K562 (cell line): ENCODE results near the gene PRSS8. TPM values are rescaled to one million over a fixed set of nuclear protein-coding genes. Genes with fewer than 3 reads are reported as not detected.
A peak's percentile ranks its signal among the peaks of the same experiment; 100 is the strongest.

Experiments
- CTBP1 ChIP-seq: fragments of 450-650 bp; IDR thresholded peaks from 2 replicates; pipeline ENCODE4 v1.6.1; 2016; ENCODE audit warnings: borderline replicate concordance
- EGR1 ChIP-seq: fragments of 450-650 bp; conservative IDR thresholded peaks from 2 replicates; pipeline ENCODE4 v1.6.1; 2017; ENCODE audit warnings: mild to moderate bottlenecking
- NR3C1 ChIP-seq: sonication (generic); formaldehyde crosslinking; IDR thresholded peaks from 2 replicates; pipeline ENCODE4 v1.8.1; 2022; ENCODE audit warnings: missing genetic modification reagents
- SMARCC2 ChIP-seq: fragments of 450-650 bp; IDR thresholded peaks from 2 replicates; pipeline ENCODE4 v1.6.1; 2017; ENCODE audit warnings: antibody characterized with exemption, moderate library complexity, mild to moderate bottlenecking, low read depth
- YY1 ChIP-seq, 3 experiments: IDR thresholded peaks; 2 replicates each; pipeline ENCODE4 v1.6.1; 2011; ENCODE audit warnings: low read length in 2 of 3, mild to moderate bottlenecking in 2 of 3, moderate library complexity in 2 of 3, borderline replicate concordance in 1 of 3, control low read depth in 1 of 3, low read depth in 1 of 3; ENCODE audit not compliant: insufficient read depth in 3 of 3, insufficient replicate concordance in 2 of 3, control insufficient read depth in 1 of 3, insufficient read length in 1 of 3; ENCODE audit errors: extremely low read depth in 1 of 3
- polyA plus RNA-seq, 8 experiments: library from polyadenylated mRNA; depleted of rRNA in 4 of 8; stranded (reverse) in 5 of 8; unstranded in 3 of 8; fragments of >200 nt; fragmentation: Nextera tagmentation in 2 of 8; fragmentation: Illumina TruSeq in 1 of 8; extraction: Ambion mirVana in 2 of 8; extraction: Trizol in 1 of 8; gene quantifications; 2 replicates each; pipeline versions ENCODE4 v1.2.1 to v1.2.3, GENCODE V29; 2011 to 2014; ENCODE audit warnings: inconsistent platforms in 1 of 8, missing spikeins in 1 of 8
- total RNA-seq, 7 experiments: library from RNA; depleted of rRNA in 6 of 7; stranded (reverse); fragments of >200 nt in 6 of 7; fragmentation: Illumina TruSeq in 2 of 7; extraction: Trizol in 2 of 7; gene quantifications; 2 replicates each; pipeline versions ENCODE4 v1.2.1 to v1.2.3, GENCODE V29; 2011 to 2021; ENCODE audit warnings: low replicate concordance in 1 of 7
- TF ChIP-seq, protein P1 (sequence below), 2 experiments: fragments of 450-650 bp; formaldehyde crosslinking in 1 of 2; IDR thresholded peaks; 2 replicates each; pipeline versions ENCODE4 v1.4.0 to v1.6.1; 2014 to 2020; ENCODE audit warnings: mild to moderate bottlenecking in 2 of 2, borderline replicate concordance in 1 of 2, low read depth in 1 of 2
- TF ChIP-seq, protein P2 (sequence below): fragments of 450-650 bp; IDR thresholded peaks from 2 replicates; pipeline ENCODE4 v1.6.1; 2016; ENCODE audit warnings: antibody characterized with exemption
- TF ChIP-seq, protein P3 (sequence below): fragments of 450-650 bp; IDR thresholded peaks from 2 replicates; pipeline ENCODE4 v1.6.1; 2018; ENCODE audit not compliant: partially characterized antibody
- TF ChIP-seq, protein P4 (sequence below): fragments of 200-800 bp; sonication (Bioruptor generic); IDR thresholded peaks from 2 replicates; pipeline ENCODE4 v1.6.1; 2017; ENCODE audit warnings: missing genetic modification characterization, missing compliant biosample characterization

Gene PRSS8
- total and polyA plus RNA-seq, 9 of the 15 experiments (the other 6 are each of a cell fraction or from before 2014, with no cell fraction given), result 0.25 to 3.9 (median 1.3) TPM; not detected in 1

DNA sequence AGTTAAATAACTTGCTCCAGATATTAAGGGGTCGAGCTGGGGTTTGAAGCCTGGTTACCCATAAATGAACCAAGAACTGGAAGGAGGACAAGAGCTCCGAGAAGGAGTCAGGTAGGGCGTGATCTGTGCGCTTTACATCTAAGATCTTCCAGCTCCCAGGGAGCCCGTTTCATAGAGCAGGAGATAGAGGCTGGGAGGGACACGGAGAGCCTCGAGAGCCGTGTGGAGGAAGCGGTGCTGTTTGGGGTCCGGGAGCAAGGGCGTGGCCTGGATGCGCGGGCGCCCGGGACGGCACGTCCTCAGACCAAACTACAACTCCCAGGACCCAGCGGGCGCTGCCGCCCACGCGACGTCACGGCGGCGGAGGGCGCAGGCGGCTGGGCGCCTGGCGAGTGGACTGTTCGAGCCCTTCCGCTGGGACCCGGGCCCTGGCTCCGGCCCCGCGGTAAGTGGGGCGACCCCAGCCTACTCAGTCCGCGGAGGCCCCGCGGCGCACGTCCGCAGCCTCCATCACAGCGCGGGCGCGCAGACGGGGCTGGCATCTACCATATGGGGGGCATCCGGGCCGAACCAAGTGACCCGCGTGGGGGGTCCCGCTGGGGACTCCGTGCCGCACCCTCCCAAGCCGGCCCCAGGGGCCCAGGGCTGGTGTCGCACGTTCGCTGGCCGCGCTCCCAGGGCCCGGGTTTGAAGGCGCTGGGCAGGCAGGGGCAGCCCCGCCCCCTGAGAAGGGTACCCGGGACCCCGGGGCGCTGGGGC, 27.3 kb downstream of the PRSS8 start, which contains the start of gene BCKDK (continued):
- TF ChIP-seq YY1 (IDR thresholded peaks at IDR 0.05; ENCODE audit: borderline replicate concordance in 1 of 3, control insufficient read depth in 1 of 3, extremely low read depth in 1 of 3, insufficient read depth in 3 of 3, insufficient read length in 1 of 3, insufficient replicate concordance in 2 of 3, low read depth in 1 of 3, low read length in 2 of 3) (peak in 2 of 3 experiments; percentile 55 to 63), SMARCC2 (no peak), EGR1 (peak; percentile 98), CTBP1 (peak; percentile 86), NR3C1 (CRISPR knock-in tag) (no peak)
- TF ChIP-seq, protein P1, sequence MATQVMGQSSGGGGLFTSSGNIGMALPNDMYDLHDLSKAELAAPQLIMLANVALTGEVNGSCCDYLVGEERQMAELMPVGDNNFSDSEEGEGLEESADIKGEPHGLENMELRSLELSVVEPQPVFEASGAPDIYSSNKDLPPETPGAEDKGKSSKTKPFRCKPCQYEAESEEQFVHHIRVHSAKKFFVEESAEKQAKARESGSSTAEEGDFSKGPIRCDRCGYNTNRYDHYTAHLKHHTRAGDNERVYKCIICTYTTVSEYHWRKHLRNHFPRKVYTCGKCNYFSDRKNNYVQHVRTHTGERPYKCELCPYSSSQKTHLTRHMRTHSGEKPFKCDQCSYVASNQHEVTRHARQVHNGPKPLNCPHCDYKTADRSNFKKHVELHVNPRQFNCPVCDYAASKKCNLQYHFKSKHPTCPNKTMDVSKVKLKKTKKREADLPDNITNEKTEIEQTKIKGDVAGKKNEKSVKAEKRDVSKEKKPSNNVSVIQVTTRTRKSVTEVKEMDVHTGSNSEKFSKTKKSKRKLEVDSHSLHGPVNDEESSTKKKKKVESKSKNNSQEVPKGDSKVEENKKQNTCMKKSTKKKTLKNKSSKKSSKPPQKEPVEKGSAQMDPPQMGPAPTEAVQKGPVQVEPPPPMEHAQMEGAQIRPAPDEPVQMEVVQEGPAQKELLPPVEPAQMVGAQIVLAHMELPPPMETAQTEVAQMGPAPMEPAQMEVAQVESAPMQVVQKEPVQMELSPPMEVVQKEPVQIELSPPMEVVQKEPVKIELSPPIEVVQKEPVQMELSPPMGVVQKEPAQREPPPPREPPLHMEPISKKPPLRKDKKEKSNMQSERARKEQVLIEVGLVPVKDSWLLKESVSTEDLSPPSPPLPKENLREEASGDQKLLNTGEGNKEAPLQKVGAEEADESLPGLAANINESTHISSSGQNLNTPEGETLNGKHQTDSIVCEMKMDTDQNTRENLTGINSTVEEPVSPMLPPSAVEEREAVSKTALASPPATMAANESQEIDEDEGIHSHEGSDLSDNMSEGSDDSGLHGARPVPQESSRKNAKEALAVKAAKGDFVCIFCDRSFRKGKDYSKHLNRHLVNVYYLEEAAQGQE (IDR thresholded peaks at IDR 0.05; ENCODE audit: borderline replicate concordance), result no peak
- TF ChIP-seq, protein P1 (CRISPR knock-in tag; IDR thresholded peaks at IDR 0.05; ENCODE audit: low read depth), result 0 out of 2 replicates have a peak, but pooled peaks have one; percentile 30
- TF ChIP-seq, protein P2, sequence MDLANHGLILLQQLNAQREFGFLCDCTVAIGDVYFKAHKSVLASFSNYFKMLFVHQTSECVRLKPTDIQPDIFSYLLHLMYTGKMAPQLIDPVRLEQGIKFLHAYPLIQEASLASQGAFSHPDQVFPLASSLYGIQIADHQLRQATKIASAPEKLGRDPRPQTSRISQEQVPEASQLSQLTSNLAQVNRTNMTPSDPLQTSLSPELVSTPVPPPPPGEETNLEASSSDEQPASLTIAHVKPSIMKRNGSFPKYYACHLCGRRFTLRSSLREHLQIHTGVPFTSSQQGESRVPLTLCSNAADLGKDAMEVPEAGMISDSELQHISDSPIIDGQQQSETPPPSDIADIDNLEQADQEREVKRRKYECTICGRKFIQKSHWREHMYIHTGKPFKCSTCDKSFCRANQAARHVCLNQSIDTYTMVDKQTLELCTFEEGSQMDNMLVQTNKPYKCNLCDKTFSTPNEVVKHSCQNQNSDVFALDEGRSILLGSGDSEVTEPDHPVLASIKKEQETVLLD, result 0 out of 2 replicates have a peak, but pooled peaks have one; percentile 42
- TF ChIP-seq, protein P3, sequence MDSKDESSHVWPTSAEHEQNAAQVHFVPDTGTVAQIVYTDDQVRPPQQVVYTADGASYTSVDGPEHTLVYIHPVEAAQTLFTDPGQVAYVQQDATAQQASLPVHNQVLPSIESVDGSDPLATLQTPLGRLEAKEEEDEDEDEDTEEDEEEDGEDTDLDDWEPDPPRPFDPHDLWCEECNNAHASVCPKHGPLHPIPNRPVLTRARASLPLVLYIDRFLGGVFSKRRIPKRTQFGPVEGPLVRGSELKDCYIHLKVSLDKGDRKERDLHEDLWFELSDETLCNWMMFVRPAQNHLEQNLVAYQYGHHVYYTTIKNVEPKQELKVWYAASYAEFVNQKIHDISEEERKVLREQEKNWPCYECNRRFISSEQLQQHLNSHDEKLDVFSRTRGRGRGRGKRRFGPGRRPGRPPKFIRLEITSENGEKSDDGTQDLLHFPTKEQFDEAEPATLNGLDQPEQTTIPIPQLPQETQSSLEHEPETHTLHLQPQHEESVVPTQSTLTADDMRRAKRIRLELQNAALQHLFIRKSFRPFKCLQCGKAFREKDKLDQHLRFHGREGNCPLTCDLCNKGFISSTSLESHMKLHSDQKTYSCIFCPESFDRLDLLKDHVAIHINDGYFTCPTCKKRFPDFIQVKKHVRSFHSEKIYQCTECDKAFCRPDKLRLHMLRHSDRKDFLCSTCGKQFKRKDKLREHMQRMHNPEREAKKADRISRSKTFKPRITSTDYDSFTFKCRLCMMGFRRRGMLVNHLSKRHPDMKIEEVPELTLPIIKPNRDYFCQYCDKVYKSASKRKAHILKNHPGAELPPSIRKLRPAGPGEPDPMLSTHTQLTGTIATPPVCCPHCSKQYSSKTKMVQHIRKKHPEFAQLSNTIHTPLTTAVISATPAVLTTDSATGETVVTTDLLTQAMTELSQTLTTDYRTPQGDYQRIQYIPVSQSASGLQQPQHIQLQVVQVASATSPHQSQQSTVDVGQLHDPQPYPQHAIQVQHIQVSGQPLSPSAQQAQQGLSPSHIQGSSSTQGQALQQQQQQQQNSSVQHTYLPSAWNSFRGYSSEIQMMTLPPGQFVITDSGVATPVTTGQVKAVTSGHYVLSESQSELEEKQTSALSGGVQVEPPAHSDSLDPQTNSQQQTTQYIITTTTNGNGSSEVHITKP, result peak; percentile 96
- TF ChIP-seq, protein P4, sequence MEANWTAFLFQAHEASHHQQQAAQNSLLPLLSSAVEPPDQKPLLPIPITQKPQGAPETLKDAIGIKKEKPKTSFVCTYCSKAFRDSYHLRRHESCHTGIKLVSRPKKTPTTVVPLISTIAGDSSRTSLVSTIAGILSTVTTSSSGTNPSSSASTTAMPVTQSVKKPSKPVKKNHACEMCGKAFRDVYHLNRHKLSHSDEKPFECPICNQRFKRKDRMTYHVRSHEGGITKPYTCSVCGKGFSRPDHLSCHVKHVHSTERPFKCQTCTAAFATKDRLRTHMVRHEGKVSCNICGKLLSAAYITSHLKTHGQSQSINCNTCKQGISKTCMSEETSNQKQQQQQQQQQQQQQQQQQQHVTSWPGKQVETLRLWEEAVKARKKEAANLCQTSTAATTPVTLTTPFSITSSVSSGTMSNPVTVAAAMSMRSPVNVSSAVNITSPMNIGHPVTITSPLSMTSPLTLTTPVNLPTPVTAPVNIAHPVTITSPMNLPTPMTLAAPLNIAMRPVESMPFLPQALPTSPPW (CRISPR knock-in tag), result peak; percentile 34; the same call in 1 of the 2 replicates
